CD4-positive, alpha-beta T cell (primary cell): ENCODE measurements around the gene ELP4. TPM values are rescaled to one million over a fixed set of nuclear protein-coding genes. Genes with fewer than 3 reads are reported as not detected.

Source experiments
- ATAC-seq: fragments of 200-7000 bp; cut with Tn5 transposase; one replicate; pipeline ENCODE4 v1.10.0; 2022; ENCODE audit warnings: mild to moderate bottlenecking; ENCODE audit not compliant: poor library complexity
- CTCF ChIA-PET: fragments of 350-600 bp; sonication (Branson Sonifier 250); formaldehyde crosslinking; loops from one replicate; lab custom pipeline; 2021; ENCODE audit warnings: antibody characterized with exemption, inconsistent platforms; lab: Charles Lee
- POLR2A ChIA-PET: fragments of 350-600 bp; sonication (Branson Sonifier 250); formaldehyde crosslinking; loops from one replicate; lab custom pipeline; 2021; ENCODE audit warnings: antibody characterized with exemption, inconsistent platforms; lab: Charles Lee
- DNase-seq, 14 experiments: peaks; one replicate each; pipeline ENCODE4 v3.0.0-alpha.2; 2013 to 2020; ENCODE audit warnings: mixed read lengths in 2 of 14
- H3K27ac ChIP-seq, 2 donors: one replicate each; pipeline versions ENCODE4 v1.5.1 to v1.7.0; 2013; ENCODE audit warnings: low read length in 2 of 2, low read depth in 1 of 2, mild to moderate bottlenecking in 1 of 2
- H3K27me3 ChIP-seq, 2 experiments: 1 replicate in 1 of 2; 2 replicates in 1 of 2; pipeline versions ENCODE4 v1.6.1 to v1.7.0; 2013; ENCODE audit warnings: low read length in 2 of 2, control low read depth in 1 of 2, mild to moderate bottlenecking in 1 of 2, moderate library complexity in 1 of 2; ENCODE audit not compliant: insufficient read depth in 2 of 2, control insufficient read depth in 1 of 2
- H3K36me3 ChIP-seq: one replicate; pipeline ENCODE4 v1.6.1; 2013; ENCODE audit warnings: low read length, control low read depth; ENCODE audit not compliant: insufficient read depth
- H3K4me1 ChIP-seq: one replicate; pipeline ENCODE4 v1.6.1; 2013; ENCODE audit warnings: low read length, control low read depth; ENCODE audit not compliant: insufficient read depth
- H3K4me3 ChIP-seq: one replicate; pipeline ENCODE4 v1.5.1; 2013; ENCODE audit warnings: mild to moderate bottlenecking, low read length, moderate library complexity
- H3K9me3 ChIP-seq, 2 experiments: 1 replicate in 1 of 2; 2 replicates in 1 of 2; pipeline versions ENCODE4 v1.6.1 to v1.7.0; 2013; ENCODE audit warnings: low read length in 2 of 2, mild to moderate bottlenecking in 2 of 2, control low read depth in 1 of 2, moderate library complexity in 1 of 2; ENCODE audit not compliant: control insufficient read depth in 1 of 2, insufficient read depth in 1 of 2
- H3K27ac Mint-ChIP-seq: one replicate; pipeline ENCODE4 v1.8.0; 2020; ENCODE audit warnings: mixed read lengths
- H3K27me3 Mint-ChIP-seq: one replicate; pipeline ENCODE4 v1.8.0; 2021; ENCODE audit warnings: mixed read lengths
- H3K36me3 Mint-ChIP-seq: one replicate; pipeline ENCODE4 v1.8.0; 2021; ENCODE audit warnings: low read depth, mixed read lengths
- H3K4me1 Mint-ChIP-seq: one replicate; pipeline ENCODE4 v1.8.0; 2021; ENCODE audit warnings: low read depth, mixed read lengths
- H3K4me3 Mint-ChIP-seq: one replicate; pipeline ENCODE4 v1.8.0; 2020; ENCODE audit warnings: mild to moderate bottlenecking, mixed read lengths
- H3K9me3 Mint-ChIP-seq: one replicate; pipeline ENCODE4 v1.8.0; 2020; ENCODE audit warnings: mixed read lengths
- CTCF ChIP-seq: fragments of 200-600 bp; IDR thresholded peaks from one replicate; pipeline ENCODE4 v1.8.0; 2022; ENCODE audit warnings: antibody characterized with exemption, mild to moderate bottlenecking
- intact Hi-C, 2 experiments: fragments of 100-400 bp; cut with DNase I in 1 of 2; cut with micrococcal nuclease in 1 of 2; formaldehyde crosslinking; loops; one replicate each; pipeline versions ENCODE4 v1.15.1 to v1.9.0; 2023 to 2025; cut with DNase I, micrococcal nuclease
- total RNA-seq, 174 experiments: library from RNA in 2 of 174; stranded (reverse) in 2 of 174; gene quantifications; one replicate each; pipeline ENCODE4 v1.2.3 and lab custom pipeline; 2021 to 2026

Gene ELP4
- total RNA-seq, 2 experiments from 2014 or later = 9.5 to 10.3 TPM

GRCh38 chr11:31763296-31763695, 253.7 kb downstream of the ELP4 start:
- Histone ChIP-seq H3K36me3 (no peaks in the 10 kb centered on the region), H3K9me3 (no peaks in the 10 kb centered on the region), H3K4me1 (no peaks in the 10 kb centered on the region), H3K27me3 (no peaks in the 10 kb centered on the region), H3K27ac (no peak overlapping the region), H3K4me3 (no peak overlapping the region)
- TF ChIP-seq CTCF = no peak
- H3K27me3 Mint-ChIP-seq = no peaks in the 10 kb centered on the region
- no peak for ATAC-seq
- no peak for DNase-seq
- no peaks in the 10 kb centered on the region for H3K4me1 Mint-ChIP-seq
- H3K9me3 Mint-ChIP-seq = no peaks in the 10 kb centered on the region
- CTCF ChIA-PET = no interaction called here
- no peak overlapping the region for H3K27ac Mint-ChIP-seq
- H3K4me3 Mint-ChIP-seq = no peak overlapping the region
- intact Hi-C loops = no loop called here
- peaks cover 4% of the 10 kb centered on the region for H3K36me3 Mint-ChIP-seq
- POLR2A ChIA-PET = no interaction called here

- Mint-ChIP-seq H3K36me3 (peaks cover 4% of the 10 kb centered on the region), H3K4me1 (no peaks in the 10 kb centered on the region), H3K27ac (no peak overlapping the region), H3K9me3 (no peaks in the 10 kb centered on the region), H3K27me3 (no peaks in the 10 kb centered on the region), H3K4me3 (no peak overlapping the region)
- TF ChIP-seq CTCF = no peak
- DNase-seq = no peak
- Histone ChIP-seq H3K9me3 (no peaks in the 10 kb centered on the region), H3K27ac (no peak overlapping the region), H3K36me3 (no peaks in the 10 kb centered on the region), H3K4me3 (no peak overlapping the region), H3K27me3 (no peaks in the 10 kb centered on the region), H3K4me1 (no peaks in the 10 kb centered on the region)
- intact Hi-C loops = no loop called here
- no peak for ATAC-seq
- CTCF ChIA-PET = no interaction called here
- POLR2A ChIA-PET = no interaction called here
Measured at GRCh38 chr11:31764261-31764660, 254.7 kb downstream of the ELP4 start.

GRCh38 chr11:31764766-31765165, 255.2 kb downstream of the ELP4 start:
- H3K4me1 ChIP-seq = no peaks in the 10 kb centered on the region
- H3K27me3 Mint-ChIP-seq = no peaks in the 10 kb centered on the region
- DNase-seq (no peak), ATAC-seq (no peak)
- TF ChIP-seq CTCF = no peak
- intact Hi-C loops = no loop called here
- H3K27me3 ChIP-seq = no peaks in the 10 kb centered on the region
- H3K4me3 ChIP-seq = no peak overlapping the region
- H3K4me3 Mint-ChIP-seq = no peak overlapping the region
- H3K4me1 Mint-ChIP-seq = no peaks in the 10 kb centered on the region
- H3K27ac ChIP-seq = no peak overlapping the region
- no peaks in the 10 kb centered on the region for H3K9me3 Mint-ChIP-seq
- H3K27ac Mint-ChIP-seq = no peak overlapping the region
- H3K36me3 ChIP-seq = no peaks in the 10 kb centered on the region
- CTCF ChIA-PET = no interaction called here
- POLR2A ChIA-PET = no interaction called here
- no peaks in the 10 kb centered on the region for H3K9me3 ChIP-seq
- peaks cover 4% of the 10 kb centered on the region for H3K36me3 Mint-ChIP-seq
